K562 (cell line): ENCODE results near the gene OR4D2. TPM values are rescaled to one million over a fixed set of nuclear protein-coding genes. Genes with fewer than 3 reads are reported as not detected.
A peak's percentile ranks its signal among the peaks of the same experiment; 100 is the strongest.

ENCODE experiments used
- ATAC-seq: fragments of 200-7000 bp; cut with Tn5 transposase; 3 replicates; pipeline ENCODE4 v1.9.1; 2020; ENCODE audit warnings: moderate library complexity
- BruUV-seq: library from RNA; stranded (reverse); fragments of 400-500 nt; replicated peaks from 2 replicates; lab custom pipeline; 2021; lab: Mats Ljungman, UMichigan
- CTCF ChIA-PET: fragments of 300-600 bp; formaldehyde crosslinking; extraction: SDS; loops from one replicate; lab custom pipeline; 2021; ENCODE audit warnings: low intra/inter-chr PET ratio; lab: Yijun Ruan, JAX
- POLR2A ChIA-PET: fragments of 300-600, 350-650 bp; sonication (Branson Sonifier 250); formaldehyde crosslinking; extraction: SDS; loops from one replicate; lab custom pipeline; 2021; ENCODE audit warnings: antibody characterized with exemption, inconsistent platforms; lab: Yijun Ruan, JAX
- DNase-seq, 4 experiments: peaks; one replicate each; pipeline versions ENCODE4 v3.0.0 to v3.0.0-alpha.2; 2011 to 2018; ENCODE audit warnings: low spot score in 3 of 4, mixed read lengths in 3 of 4; ENCODE audit errors: extremely low read depth in 1 of 4
- FAIRE-seq: peaks from 2 replicates; lab custom pipeline; 2011; peaks lifted over from hg19 to GRCh38; lab: Jason Lieb, UNC
- H2AFZ ChIP-seq: 2 replicates; pipeline ENCODE4 v1.6.0; 2011; ENCODE audit warnings: low read depth, low read length, control low read depth, inconsistent platforms
- H3K27ac ChIP-seq: fragments of 200-600 bp; 3 replicates; pipeline ENCODE4 v1.8.0; 2011; ENCODE audit warnings: low read depth, mild to moderate bottlenecking, control low read depth, inconsistent platforms, low read length, moderate library complexity, mixed read lengths; ENCODE audit errors: extremely low read depth
- H3K27me3 ChIP-seq, 2 experiments: fragments of 300-600 bp in 1 of 2; 2 replicates in 1 of 2; 3 replicates in 1 of 2; pipeline versions ENCODE4 v1.6.0 to v1.8.0; 2011; ENCODE audit warnings: inconsistent platforms in 2 of 2, low read length in 2 of 2, mild to moderate bottlenecking in 1 of 2, mixed read lengths in 1 of 2, moderate library complexity in 1 of 2; ENCODE audit not compliant: control insufficient read depth in 2 of 2, insufficient read depth in 2 of 2
- H3K36me3 ChIP-seq: fragments of 300-600 bp; 3 replicates; pipeline ENCODE4 v1.8.0; 2011; ENCODE audit warnings: mild to moderate bottlenecking, low read length, inconsistent platforms; ENCODE audit not compliant: control insufficient read depth, insufficient read depth
- H3K4me1 ChIP-seq, 2 experiments: fragments of 200-600 bp in 1 of 2; replicated peaks in 1 of 2; 2 replicates in 1 of 2; 3 replicates in 1 of 2; pipeline versions ENCODE4 v1.5.1 to v1.8.0; 2011; ENCODE audit warnings: inconsistent platforms in 2 of 2, low read length in 2 of 2, mild to moderate bottlenecking in 1 of 2, mixed read lengths in 1 of 2, moderate library complexity in 1 of 2; ENCODE audit not compliant: control insufficient read depth in 2 of 2, insufficient read depth in 2 of 2
- H3K4me2 ChIP-seq: 2 replicates; pipeline ENCODE4 v1.6.1; 2011; ENCODE audit warnings: low read length, control low read depth, inconsistent platforms, mixed read lengths; ENCODE audit not compliant: insufficient read depth
- H3K4me3 ChIP-seq: fragments of 200-600 bp; sonication (generic), shearing (Covaris generic); 2 replicates; pipeline ENCODE4 v1.5.1; 2016; ENCODE audit warnings: control low read depth, inconsistent platforms
- H3K79me2 ChIP-seq: fragments of 200-600 bp; 3 replicates; pipeline ENCODE4 v1.8.0; 2011; ENCODE audit warnings: low read length, inconsistent platforms; ENCODE audit not compliant: control insufficient read depth, insufficient read depth
- H3K9ac ChIP-seq, 2 experiments: 2 replicates each; pipeline versions ENCODE4 v1.6.0 to v1.6.1; 2011; ENCODE audit warnings: low read depth in 2 of 2, low read length in 2 of 2, control low read depth in 1 of 2, inconsistent platforms in 1 of 2, mild to moderate bottlenecking in 1 of 2, mixed read lengths in 1 of 2; ENCODE audit not compliant: insufficient read depth in 1 of 2
- H3K9me1 ChIP-seq: one replicate; pipeline ENCODE4 v1.6.0; 2011; ENCODE audit warnings: inconsistent platforms, mild to moderate bottlenecking, low read length, moderate library complexity; ENCODE audit not compliant: control insufficient read depth, insufficient read depth
- H3K9me3 ChIP-seq: replicated peaks from 2 replicates; pipeline ENCODE4 v1.5.1; 2011; ENCODE audit warnings: low read depth, low read length, inconsistent platforms; ENCODE audit not compliant: control insufficient read depth, insufficient read depth
- H4K20me1 ChIP-seq: replicated peaks from 2 replicates; pipeline ENCODE4 v1.6.1; 2011; ENCODE audit warnings: low read length, inconsistent platforms, mixed read lengths; ENCODE audit not compliant: control insufficient read depth, insufficient read depth
- ATF3 ChIP-seq, 2 experiments: fragments of 450-650 bp in 1 of 2; sonication (generic) in 1 of 2; formaldehyde crosslinking in 1 of 2; IDR thresholded peaks in 1 of 2; conservative IDR thresholded peaks in 1 of 2; 2 replicates each; pipeline versions ENCODE4 v1.6.1 to v1.8.1; 2016 to 2023; ENCODE audit warnings: mild to moderate bottlenecking in 2 of 2, moderate library complexity in 2 of 2, inconsistent platforms in 1 of 2, missing genetic modification reagents in 1 of 2
- CC2D1A ChIP-seq: fragments of 450-650 bp; IDR thresholded peaks from 2 replicates; pipeline ENCODE4 v1.6.1; 2017; ENCODE audit warnings: mild to moderate bottlenecking
- CCAR2 ChIP-seq: fragments of 200-400 bp; formaldehyde crosslinking; IDR thresholded peaks from 2 replicates; pipeline ENCODE4 v1.6.1; 2017; ENCODE audit warnings: mild to moderate bottlenecking, low read depth, low read length
- CTCF ChIP-seq, 3 experiments: IDR thresholded peaks in 2 of 3; conservative IDR thresholded peaks in 1 of 3; 2 replicates each; pipeline ENCODE4 v1.5.1; 2011 to 2012; ENCODE audit warnings: low read length in 3 of 3, mild to moderate bottlenecking in 3 of 3, control low read depth in 2 of 3, improper control_type of control experiment in 1 of 3, inconsistent platforms in 1 of 3, low read depth in 1 of 3, mixed read lengths in 1 of 3, moderate library complexity in 1 of 3; ENCODE audit not compliant: insufficient read depth in 2 of 3
- ELF1 ChIP-seq: fragments of 200-800 bp; sonication (Bioruptor generic); IDR thresholded peaks from 2 replicates; pipeline ENCODE4 v1.6.1; 2016; ENCODE audit warnings: missing genetic modification characterization, missing compliant biosample characterization
- MXD1 ChIP-seq: fragments of 250-450 bp; sonication (Bioruptor Pico); IDR thresholded peaks from 2 replicates; pipeline ENCODE4 v1.8.0; 2021; ENCODE audit warnings: borderline replicate concordance, mild to moderate bottlenecking, moderate library complexity; ENCODE audit not compliant: poor library complexity, severe bottlenecking
- U2AF1 ChIP-seq: fragments of 200-400 bp; formaldehyde crosslinking; optimal IDR thresholded peaks from 2 replicates; pipeline ENCODE3; 2017; ENCODE audit warnings: mild to moderate bottlenecking, low read depth, low read length, moderate library complexity
- ZEB2 ChIP-seq: fragments of 450-650 bp; IDR thresholded peaks from 2 replicates; pipeline ENCODE4 v1.6.1; 2016
- WGBS: fragments of 100-300 bp; shearing (Covaris generic); methylation state at CpG from one replicate; pipeline ENCODE4 v1.1.6; 2016; ENCODE audit warnings: low coverage, mixed read lengths; ENCODE audit not compliant: insufficient coverage; ENCODE audit errors: missing lambda C conversion rate; 5-methylcytosine and 5-hydroxymethylcytosine counted together
- in situ Hi-C: fragments of 300-500 bp; cut with MboI; formaldehyde crosslinking; loops from 4 replicates; pipeline ENCODE4 v1.15.0; 2018; ENCODE audit warnings: inconsistent platforms, mixed read lengths
- intact Hi-C: fragments of 100-400 bp; cut with micrococcal nuclease; formaldehyde crosslinking; loops from 2 replicates; pipeline ENCODE4 v1.14.2; 2022
- polyA plus RNA-seq, 8 experiments: library from polyadenylated mRNA; depleted of rRNA in 4 of 8; stranded (reverse) in 5 of 8; unstranded in 3 of 8; fragments of >200 nt; fragmentation: Nextera tagmentation in 2 of 8; fragmentation: Illumina TruSeq in 1 of 8; extraction: Ambion mirVana in 2 of 8; extraction: Trizol in 1 of 8; gene quantifications; 2 replicates each; pipeline versions ENCODE4 v1.2.1 to v1.2.3, GENCODE V29; 2011 to 2014; ENCODE audit warnings: inconsistent platforms in 1 of 8, missing spikeins in 1 of 8
- total RNA-seq, 7 experiments: library from RNA; depleted of rRNA in 6 of 7; stranded (reverse); fragments of >200 nt in 6 of 7; fragmentation: Illumina TruSeq in 2 of 7; extraction: Trizol in 2 of 7; gene quantifications; 2 replicates each; pipeline versions ENCODE4 v1.2.1 to v1.2.3, GENCODE V29; 2011 to 2021; ENCODE audit warnings: low replicate concordance in 1 of 7

OR4D2 gene
- total and polyA plus RNA-seq, 9 of the 15 experiments (the other 6 are each of a cell fraction or from before 2014, with no cell fraction given), result not detected

GRCh38 chr17:58172369-58173071 lies 5.7 kb downstream of the OR4D2 start (continued):
- TF ChIP-seq CTCF (IDR thresholded peaks at IDR 0.05 in 2 of 3, conservative IDR thresholded peaks at IDR 0.05 in 1 of 3; ENCODE audit: insufficient read depth in 2 of 3, low read depth in 1 of 3, low read length in 3 of 3) (peak; percentile 60 to 69 (median 64)), ZEB2 (no peak), ELF1 (tag) (0 out of 2 replicates have a peak, but pooled peaks have one; percentile 26)
- TF ChIP-seq, all 486 proteins: peak for 11

- TF ChIP-seq U2AF1 (no peak), MXD1 (CRISPR knock-in tag) (no peak), CCAR2 (no peak), ATF3 (IDR thresholded peaks at IDR 0.05) (peak; percentile 20; the same call in 1 of the 2 replicates), ATF3 (CRISPR knock-in tag; conservative IDR thresholded peaks at IDR 0.05) (no peak), CC2D1A (no peak)
- H2AFZ ChIP-seq, result no peak overlapping the region
- H3K4me2 ChIP-seq, result no peak overlapping the region
- intact Hi-C loops, result no loop called here
- no peaks in the 10 kb centered on the region for H3K9me1 ChIP-seq
- H3K4me3 ChIP-seq, result no peak overlapping the region
- no peak for ATAC-seq
- ChIA-PET CTCF (no interaction called here), POLR2A (interaction anchor here (0.9 kb wide), 1 partner anchor 11 kb away, joined by 3 read pairs; no protein-coding TSS in a partner anchor)
- H3K79me2 ChIP-seq, result no peaks in the 10 kb centered on the region
- H3K9ac ChIP-seq, result no peak overlapping the region
- no peak for FAIRE-seq
- H3K9me3 ChIP-seq, result no peaks in the 10 kb centered on the region
- no peak overlapping the region for H3K27ac ChIP-seq
- no peaks in the 10 kb centered on the region for H3K4me1 ChIP-seq
- H4K20me1 ChIP-seq, result no peaks in the 10 kb centered on the region; the same call in 1 of the 2 replicates
- no TSS peak for BruUV-seq
- in situ Hi-C loops, result no loop called here
- H3K27me3 ChIP-seq, result peaks cover 8 to 12% of the 10 kb centered on the region in 2 experiments
- no peak for DNase-seq
- WGBS, result 7% methylated on average over 3 of the region's 3 CpGs
- no peaks in the 10 kb centered on the region for H3K36me3 ChIP-seq
Observed at GRCh38 chr17:58174871-58175270, 8.1 kb downstream of the OR4D2 start.
